ENCODE results near the gene PAK3. TPM values are rescaled to one million over a fixed set of nuclear protein-coding genes. Genes with fewer than 3 reads are reported as not detected.

Gene PAK3
- total RNA-seq, 1 experiment from 2014 or later = not detected

DNA sequence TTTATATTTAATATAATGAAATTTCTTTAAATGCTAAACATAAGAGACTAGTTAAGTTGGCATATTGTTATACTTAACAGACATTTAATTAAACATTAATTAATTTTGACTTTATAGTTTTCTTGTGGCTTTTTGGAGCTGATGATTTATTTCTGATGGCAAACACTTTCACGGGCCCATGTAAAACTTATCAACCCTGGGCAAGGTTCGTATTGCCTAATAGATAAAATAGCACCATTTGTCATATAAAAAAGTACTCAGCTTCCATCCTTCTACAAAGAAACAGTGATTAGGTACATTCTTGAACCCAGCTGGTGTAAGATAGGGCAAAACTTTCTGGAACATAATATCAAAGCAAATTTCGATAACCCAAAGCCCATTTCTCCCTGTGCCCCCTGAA, 63.2 kb downstream of the PAK3 start:
- no peak for ATAC-seq
- Histone ChIP-seq H3K4me1 (ENCODE audit: control insufficient read depth in 1 of 2, insufficient read depth in 2 of 2, low read length in 2 of 2) (no peaks in the 10 kb centered on the region), H4K20me1 (ENCODE audit: insufficient read depth) (no peaks in the 10 kb centered on the region), H3K4me3 (replicated peaks in 1 of 2; ENCODE audit: low read depth in 1 of 2, low read length in 2 of 2) (no peak overlapping the region), H3K9me3 (ENCODE audit: control insufficient read depth in 1 of 2, insufficient read depth in 1 of 2, low read depth in 1 of 2, low read length in 2 of 2) (no peaks in the 10 kb centered on the region), H3K27me3 (ENCODE audit: insufficient read depth, low read length) (no peaks in the 10 kb centered on the region), H3K36me3 (ENCODE audit: control insufficient read depth in 1 of 2, insufficient read depth in 2 of 2, low read length in 2 of 2) (no peaks in the 10 kb centered on the region), H3K9me2 (ENCODE audit: insufficient read depth) (no peaks in the 10 kb centered on the region), H2AFZ (ENCODE audit: low read depth, low read length, poor library complexity, severe bottlenecking) (no peak overlapping the region), H3K27ac (ENCODE audit: low read depth, low read length) (no peak overlapping the region), H3K79me2 (ENCODE audit: insufficient read depth, low read length) (no peaks in the 10 kb centered on the region), H3K9ac (ENCODE audit: low read length) (no peak overlapping the region), H3K4me2 (ENCODE audit: low read length) (no peak overlapping the region)
- RAD21 ChIA-PET (ENCODE audit: low non-redundant PET in 1 of 2, low total read pairs in 2 of 2, uncharacterized antibody in 2 of 2, unreplicated experiment in 2 of 2) = no interaction called here
- CTCF ChIA-PET = no interaction called here
- POLR2A ChIA-PET = no interaction called here
- BruUV-seq (replicated peaks) = no TSS peak
- intact Hi-C loops (cut with micrococcal nuclease) = no loop called here
- TF ChIP-seq POLR2A (IDR thresholded peaks at IDR 0.05; ENCODE audit: borderline replicate concordance, extremely low read depth, insufficient read depth, insufficient read length) (no peak), EZH2 (IDR thresholded peaks at IDR 0.05) (no peak), TCF7L2 (IDR thresholded peaks at IDR 0.05; ENCODE audit: borderline replicate concordance, extremely low read depth, insufficient read depth, insufficient read length) (no peak), FOSL1 (IDR thresholded peaks at IDR 0.05; ENCODE audit: low read depth) (no peak), POLR2AphosphoS5 (IDR thresholded peaks at IDR 0.05; ENCODE audit: low read depth, low read length) (no peak), SIN3A (IDR thresholded peaks at IDR 0.05; ENCODE audit: low read depth) (no peak), ZNF274 (IDR thresholded peaks at IDR 0.05; ENCODE audit: low read depth, low read length) (no peak), EZH2phosphoT487 (IDR thresholded peaks at IDR 0.05; ENCODE audit: borderline replicate concordance) (no peak), CBX3 (IDR thresholded peaks at IDR 0.05; ENCODE audit: low read depth) (no peak), YY1 (IDR thresholded peaks at IDR 0.05; ENCODE audit: extremely low read depth, insufficient replicate concordance, low read depth, low read length) (no peak), JUND (IDR thresholded peaks at IDR 0.05) (no peak), CEBPB (IDR thresholded peaks at IDR 0.05; ENCODE audit: low read depth) (no peak)
- TF ChIP-seq, protein P1, sequence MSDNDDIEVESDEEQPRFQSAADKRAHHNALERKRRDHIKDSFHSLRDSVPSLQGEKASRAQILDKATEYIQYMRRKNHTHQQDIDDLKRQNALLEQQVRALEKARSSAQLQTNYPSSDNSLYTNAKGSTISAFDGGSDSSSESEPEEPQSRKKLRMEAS (IDR thresholded peaks at IDR 0.05) = no peak
- TF ChIP-seq, protein P2, sequence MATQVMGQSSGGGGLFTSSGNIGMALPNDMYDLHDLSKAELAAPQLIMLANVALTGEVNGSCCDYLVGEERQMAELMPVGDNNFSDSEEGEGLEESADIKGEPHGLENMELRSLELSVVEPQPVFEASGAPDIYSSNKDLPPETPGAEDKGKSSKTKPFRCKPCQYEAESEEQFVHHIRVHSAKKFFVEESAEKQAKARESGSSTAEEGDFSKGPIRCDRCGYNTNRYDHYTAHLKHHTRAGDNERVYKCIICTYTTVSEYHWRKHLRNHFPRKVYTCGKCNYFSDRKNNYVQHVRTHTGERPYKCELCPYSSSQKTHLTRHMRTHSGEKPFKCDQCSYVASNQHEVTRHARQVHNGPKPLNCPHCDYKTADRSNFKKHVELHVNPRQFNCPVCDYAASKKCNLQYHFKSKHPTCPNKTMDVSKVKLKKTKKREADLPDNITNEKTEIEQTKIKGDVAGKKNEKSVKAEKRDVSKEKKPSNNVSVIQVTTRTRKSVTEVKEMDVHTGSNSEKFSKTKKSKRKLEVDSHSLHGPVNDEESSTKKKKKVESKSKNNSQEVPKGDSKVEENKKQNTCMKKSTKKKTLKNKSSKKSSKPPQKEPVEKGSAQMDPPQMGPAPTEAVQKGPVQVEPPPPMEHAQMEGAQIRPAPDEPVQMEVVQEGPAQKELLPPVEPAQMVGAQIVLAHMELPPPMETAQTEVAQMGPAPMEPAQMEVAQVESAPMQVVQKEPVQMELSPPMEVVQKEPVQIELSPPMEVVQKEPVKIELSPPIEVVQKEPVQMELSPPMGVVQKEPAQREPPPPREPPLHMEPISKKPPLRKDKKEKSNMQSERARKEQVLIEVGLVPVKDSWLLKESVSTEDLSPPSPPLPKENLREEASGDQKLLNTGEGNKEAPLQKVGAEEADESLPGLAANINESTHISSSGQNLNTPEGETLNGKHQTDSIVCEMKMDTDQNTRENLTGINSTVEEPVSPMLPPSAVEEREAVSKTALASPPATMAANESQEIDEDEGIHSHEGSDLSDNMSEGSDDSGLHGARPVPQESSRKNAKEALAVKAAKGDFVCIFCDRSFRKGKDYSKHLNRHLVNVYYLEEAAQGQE (IDR thresholded peaks at IDR 0.05; ENCODE audit: low read depth) = no peak
- TF ChIP-seq, protein P3, sequence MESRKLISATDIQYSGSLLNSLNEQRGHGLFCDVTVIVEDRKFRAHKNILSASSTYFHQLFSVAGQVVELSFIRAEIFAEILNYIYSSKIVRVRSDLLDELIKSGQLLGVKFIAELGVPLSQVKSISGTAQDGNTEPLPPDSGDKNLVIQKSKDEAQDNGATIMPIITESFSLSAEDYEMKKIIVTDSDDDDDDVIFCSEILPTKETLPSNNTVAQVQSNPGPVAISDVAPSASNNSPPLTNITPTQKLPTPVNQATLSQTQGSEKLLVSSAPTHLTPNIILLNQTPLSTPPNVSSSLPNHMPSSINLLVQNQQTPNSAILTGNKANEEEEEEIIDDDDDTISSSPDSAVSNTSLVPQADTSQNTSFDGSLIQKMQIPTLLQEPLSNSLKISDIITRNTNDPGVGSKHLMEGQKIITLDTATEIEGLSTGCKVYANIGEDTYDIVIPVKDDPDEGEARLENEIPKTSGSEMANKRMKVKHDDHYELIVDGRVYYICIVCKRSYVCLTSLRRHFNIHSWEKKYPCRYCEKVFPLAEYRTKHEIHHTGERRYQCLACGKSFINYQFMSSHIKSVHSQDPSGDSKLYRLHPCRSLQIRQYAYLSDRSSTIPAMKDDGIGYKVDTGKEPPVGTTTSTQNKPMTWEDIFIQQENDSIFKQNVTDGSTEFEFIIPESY (IDR thresholded peaks at IDR 0.05; ENCODE audit: extremely low read depth, insufficient replicate concordance, low read length) = no peak
- DNase-seq (ENCODE audit: low read depth, low spot score) = no peak
